ENCODE results near the gene ENG. TPM values are rescaled to one million over a fixed set of nuclear protein-coding genes. Genes with fewer than 3 reads are reported as not detected.

Gene ENG
- total RNA-seq, 1 donor from 2014 or later: 675 TPM

GRCh38 chr9:127860260-127860659 is 5.8 kb upstream of the ENG start:
- intact Hi-C loops (cut with DNase I): loop anchor here (5.0 kb wide), 1 partner anchor 33 kb away; no protein-coding TSS in a partner anchor

GRCh38 chr9:127858041-127858512 is 3.6 kb upstream of the ENG start:
- intact Hi-C loops (cut with DNase I): no loop called here
- Histone ChIP-seq H3K36me3 (no peaks in the 10 kb centered on the region), H3K4me3 (no peak overlapping the region), H3K9me3 (no peaks in the 10 kb centered on the region), H3K27me3 (no peaks in the 10 kb centered on the region), H3K4me1 (peaks cover 26 to 65% of the 10 kb centered on the region in 2 donors), H3K27ac (peak overlapping the region; percentile 96 to 97)
- peak in 1 of 2 donors; percentile 87 for DNase-seq (ENCODE audit: low spot score in 2 of 2)
- no peak for TF ChIP-seq CTCF (IDR thresholded peaks at IDR 0.05)

More at GRCh38 chr9:127860260-127860659, 5.8 kb upstream of the ENG start:
- no peaks in the 10 kb centered on the region for H3K36me3 ChIP-seq
- peak in 1 of 2 donors; percentile 84 for DNase-seq (ENCODE audit: low spot score in 2 of 2)
- peak overlapping the region; percentile 96 to 97 for H3K27ac ChIP-seq
- H3K27me3 ChIP-seq: no peaks in the 10 kb centered on the region
- no peaks in the 10 kb centered on the region for H3K9me3 ChIP-seq
- H3K4me3 ChIP-seq: no peak overlapping the region
- peaks cover 21 to 54% of the 10 kb centered on the region in 2 donors for H3K4me1 ChIP-seq
- TF ChIP-seq CTCF (IDR thresholded peaks at IDR 0.05): no peak

- no peaks in the 10 kb centered on the region for H3K36me3 ChIP-seq
- no peak for DNase-seq (ENCODE audit: low spot score in 2 of 2)
- peak overlapping the region; percentile 96 to 97 for H3K27ac ChIP-seq
- H3K4me1 ChIP-seq: peaks cover 25 to 65% of the 10 kb centered on the region in 2 donors
- TF ChIP-seq CTCF (IDR thresholded peaks at IDR 0.05): no peak
- intact Hi-C loops (cut with DNase I): no loop called here
- H3K4me3 ChIP-seq: no peak overlapping the region
- H3K9me3 ChIP-seq: no peaks in the 10 kb centered on the region
- H3K27me3 ChIP-seq: no peaks in the 10 kb centered on the region
Measured at GRCh38 chr9:127857278-127857677, 2.8 kb upstream of the ENG start.

- TF ChIP-seq CTCF (IDR thresholded peaks at IDR 0.05): no peak
- intact Hi-C loops (cut with DNase I): no loop called here
- H3K9me3 ChIP-seq: no peaks in the 10 kb centered on the region
- no peaks in the 10 kb centered on the region for H3K27me3 ChIP-seq
- H3K36me3 ChIP-seq: no peaks in the 10 kb centered on the region
- peaks cover 20 to 59% of the 10 kb centered on the region in 2 donors for H3K4me1 ChIP-seq
- no peak overlapping the region for H3K4me3 ChIP-seq
- no peak for DNase-seq (ENCODE audit: low spot score in 2 of 2)
- peak overlapping the region; percentile 96 to 97 for H3K27ac ChIP-seq
Measured at GRCh38 chr9:127856729-127857116, 2.3 kb upstream of the ENG start.

- Histone ChIP-seq H3K4me3 (no peak overlapping the region), H3K27ac (peak overlapping the region; percentile 96 to 97), H3K4me1 (peaks cover 18 to 59% of the 10 kb centered on the region in 2 donors), H3K27me3 (no peaks in the 10 kb centered on the region), H3K36me3 (no peaks in the 10 kb centered on the region), H3K9me3 (no peaks in the 10 kb centered on the region)
- intact Hi-C loops (cut with DNase I): no loop called here
- DNase-seq (ENCODE audit: low spot score in 2 of 2): no peak
- TF ChIP-seq CTCF (IDR thresholded peaks at IDR 0.05): no peak
Measured at GRCh38 chr9:127856094-127856728, 1.8 kb upstream of the ENG start.
